GM23338 (cell line): ENCODE results near the gene SACS.

Experiments used
- CTCF ChIP-seq, 2 experiments: fragments of 200-600 bp in 1 of 2; sonication (generic) in 1 of 2; conservative IDR thresholded peaks; 2 replicates each; pipeline versions ENCODE4 v1.5.1 to v1.6.1; 2016 to 2017; ENCODE audit warnings: antibody characterized with exemption in 2 of 2, low read depth in 2 of 2, mild to moderate bottlenecking in 2 of 2, moderate library complexity in 1 of 2
- EZH2 ChIP-seq: fragments of 200-600 bp; sonication (generic); IDR thresholded peaks from one replicate; pipeline ENCODE4 v1.8.0; 2017; ENCODE audit warnings: antibody characterized with exemption, mild to moderate bottlenecking, low read depth; ENCODE audit not compliant: unreplicated experiment
- EZH2phosphoT487 ChIP-seq: fragments of 200-600 bp; sonication (generic); IDR thresholded peaks from one replicate; pipeline ENCODE4 v1.8.1; 2018; ENCODE audit warnings: antibody characterized with exemption; ENCODE audit not compliant: unreplicated experiment
- POLR2AphosphoS5 ChIP-seq: IDR thresholded peaks from 2 replicates; pipeline ENCODE4 v1.6.1; 2016; ENCODE audit warnings: antibody characterized with exemption, low read depth
- REST ChIP-seq: IDR thresholded peaks from one replicate; pipeline ENCODE4 v1.6.1; 2018; ENCODE audit warnings: antibody characterized with exemption; ENCODE audit not compliant: unreplicated experiment

DNA sequence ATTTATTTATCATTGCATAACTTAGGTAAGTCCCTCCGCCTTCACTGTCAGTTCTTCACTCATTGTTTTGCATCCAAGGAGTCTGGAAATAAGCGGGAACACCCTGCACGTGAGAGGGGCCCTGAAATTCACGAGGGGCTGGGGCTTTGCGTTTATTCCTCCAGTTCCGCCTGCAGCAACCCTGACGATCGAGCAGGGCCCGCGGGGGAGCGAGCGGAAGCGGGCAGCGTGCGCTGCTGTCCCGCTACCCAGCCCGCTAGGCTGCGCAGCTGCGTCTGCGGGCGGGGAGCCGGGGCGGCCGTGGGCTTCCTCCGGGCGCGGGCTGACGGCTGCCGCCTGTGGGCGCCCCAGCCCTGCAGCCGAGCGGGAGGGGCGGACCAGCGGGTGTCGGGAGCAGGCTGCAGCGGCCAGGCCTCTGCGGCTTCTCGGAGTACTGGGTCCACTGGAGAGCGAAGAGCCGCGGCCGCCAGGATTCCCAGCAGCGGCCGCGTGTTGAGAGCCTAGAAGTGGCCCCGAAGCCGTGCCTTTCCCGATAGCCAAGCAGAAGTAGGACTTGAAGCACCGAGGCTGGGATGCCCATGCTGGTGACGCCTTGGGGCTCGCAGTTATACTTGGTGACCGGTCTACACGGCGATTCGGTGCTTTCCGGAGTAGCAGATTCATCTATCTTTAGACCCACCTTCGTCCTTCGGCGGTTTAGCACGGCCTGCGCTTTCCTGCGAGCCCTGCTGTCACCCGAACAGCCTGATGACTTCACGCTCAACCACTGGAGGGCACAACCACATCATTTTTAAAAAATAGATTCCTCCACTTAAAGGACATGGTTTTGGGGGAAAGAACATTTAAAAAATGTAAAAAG is 32.9 kb upstream of the SACS start:
- TF ChIP-seq CTCF (conservative IDR thresholded peaks at IDR 0.05; ENCODE audit: low read depth in 2 of 2) (peak; percentile 67 to 76), REST (no peak), EZH2phosphoT487 (no peak), POLR2AphosphoS5 (no peak), EZH2 (peak; percentile 14)
